Thyroid gland (tissue), 4 donors: Measurements from ENCODE around the gene PANX1. TPM values are rescaled to one million over a fixed set of nuclear protein-coding genes. Genes with fewer than 3 reads are reported as not detected.

Source experiments
- DNase-seq, 2 donors: peaks; one replicate each; pipeline ENCODE4 v3.0.0-alpha.2; 2019
- H3K27ac ChIP-seq, 3 donors: fragments of 200-600 bp; sonication (generic); 1 replicate in 2 of 3; 2 replicates in 1 of 3; pipeline ENCODE4 v1.5.1; 2016 to 2019; ENCODE audit warnings: mild to moderate bottlenecking in 1 of 3, moderate library complexity in 1 of 3
- H3K27me3 ChIP-seq: fragments of 200-600 bp; sonication (generic); one replicate; pipeline ENCODE4 v1.5.1; 2019
- H3K36me3 ChIP-seq, 2 donors: fragments of 200-600 bp; sonication (generic); one replicate each; pipeline ENCODE4 v1.5.1; 2016 to 2019
- H3K4me1 ChIP-seq, 2 donors: fragments of 200-600 bp; sonication (generic); one replicate each; pipeline ENCODE4 v1.5.1; 2017 to 2019
- H3K4me3 ChIP-seq, 3 donors: fragments of 200-600 bp; sonication (generic); replicated peaks in 1 of 3; 1 replicate in 2 of 3; 2 replicates in 1 of 3; pipeline ENCODE4 v1.5.1; 2016; ENCODE audit warnings: mild to moderate bottlenecking in 1 of 3
- H3K9me3 ChIP-seq: fragments of 200-600 bp; sonication (generic); one replicate; pipeline ENCODE4 v1.5.1; 2017
- CTCF ChIP-seq, 6 experiments: fragments of 200-600 bp in 3 of 6; fragments of 450-650 bp in 3 of 6; sonication (generic) in 3 of 6; IDR thresholded peaks; one replicate each; pipeline ENCODE4 v1.5.1; 2016 to 2019; ENCODE audit warnings: antibody characterized with exemption in 6 of 6, mild to moderate bottlenecking in 2 of 6, inconsistent platforms in 1 of 6, moderate library complexity in 1 of 6
- POLR2A ChIP-seq, 2 donors: fragments of 450-650 bp; IDR thresholded peaks; one replicate each; pipeline ENCODE4 v1.6.1; 2017; ENCODE audit warnings: antibody characterized with exemption in 2 of 2, mild to moderate bottlenecking in 2 of 2, moderate library complexity in 1 of 2
- WGBS, 2 donors: methylation state at CpG; one replicate each; pipeline ENCODE4 v1.1.5; 2017; 5-methylcytosine and 5-hydroxymethylcytosine counted together
- intact Hi-C: fragments of 100-400 bp; cut with DNase I; formaldehyde crosslinking; loops from one replicate; pipeline ENCODE4 v1.15.1; 2023
- total RNA-seq, 4 donors: library from RNA; depleted of rRNA; stranded (reverse); fragments of >200 nt; gene quantifications; one replicate each; pipeline ENCODE4 v1.2.3, GENCODE V29; 2016

The PANX1 gene
- total RNA-seq, 4 donors from 2014 or later, result 18.4 to 21.7 (median 19.1) TPM

- Histone ChIP-seq H3K4me3 (no peak overlapping the region), H3K27ac (no peak overlapping the region), H3K9me3 (no peaks in the 10 kb centered on the region), H3K4me1 (peaks cover 22 to 43% of the 10 kb centered on the region in 2 donors), H3K27me3 (no peaks in the 10 kb centered on the region), H3K36me3 (no peaks in the 10 kb centered on the region)
- WGBS, 2 donors, result 94 to 96% methylated on average over 3 of the region's 3 CpGs
- DNase-seq, result no peak
- TF ChIP-seq POLR2A (IDR thresholded peaks at IDR 0.05) (no peak), CTCF (IDR thresholded peaks at IDR 0.05) (no peak)
- intact Hi-C loops, result no loop called here
Observed at GRCh38 chr11:94150056-94150455, 21.4 kb downstream of the PANX1 start.

GRCh38 chr11:94150704-94151685 lies 22.4 kb downstream of the PANX1 start:
- intact Hi-C loops, result no loop called here
- no peak for TF ChIP-seq POLR2A (IDR thresholded peaks at IDR 0.05)
- H3K4me1 ChIP-seq, result peaks cover 22 to 43% of the 10 kb centered on the region in 2 donors
- DNase-seq, result no peak
- no peaks in the 10 kb centered on the region for H3K27me3 ChIP-seq
- no peak overlapping the region for H3K27ac ChIP-seq
- no peaks in the 10 kb centered on the region for H3K36me3 ChIP-seq
- H3K4me3 ChIP-seq, result no peak overlapping the region
- WGBS, 2 donors, result 77 to 83% methylated on average over 4 of the region's 4 CpGs
- H3K9me3 ChIP-seq, result no peaks in the 10 kb centered on the region

- WGBS, 2 donors, result 98 to 99% methylated on average over 6 of the region's 6 CpGs
- intact Hi-C loops, result no loop called here
- no peak for DNase-seq
- no peak for TF ChIP-seq POLR2A (IDR thresholded peaks at IDR 0.05)
- TF ChIP-seq CTCF (IDR thresholded peaks at IDR 0.05), result no peak
- Histone ChIP-seq H3K36me3 (no peaks in the 10 kb centered on the region), H3K9me3 (no peaks in the 10 kb centered on the region), H3K4me3 (no peak overlapping the region), H3K27ac (peak overlapping the region in 1 of 3 donors; percentile 38), H3K27me3 (no peaks in the 10 kb centered on the region), H3K4me1 (peaks cover 22 to 43% of the 10 kb centered on the region in 2 donors)
Observed at GRCh38 chr11:94151903-94152677, 23.4 kb downstream of the PANX1 start.

GRCh38 chr11:94152678-94153065 lies 24.0 kb downstream of the PANX1 start:
- TF ChIP-seq CTCF (IDR thresholded peaks at IDR 0.05) (no peak), POLR2A (IDR thresholded peaks at IDR 0.05) (no peak)
- intact Hi-C loops, result no loop called here
- Histone ChIP-seq H3K4me3 (no peak overlapping the region), H3K27me3 (no peaks in the 10 kb centered on the region), H3K27ac (peak overlapping the region in 1 of 3 donors; percentile 38), H3K4me1 (peaks cover 22 to 43% of the 10 kb centered on the region in 2 donors), H3K9me3 (no peaks in the 10 kb centered on the region), H3K36me3 (no peaks in the 10 kb centered on the region)
- DNase-seq, result no peak
- WGBS, 2 donors, result 91 to 98% methylated on average over 6 of the region's 6 CpGs

- Histone ChIP-seq H3K27me3 (no peaks in the 10 kb centered on the region), H3K9me3 (no peaks in the 10 kb centered on the region), H3K4me1 (peaks cover 22 to 43% of the 10 kb centered on the region in 2 donors), H3K27ac (peak overlapping the region in 1 of 3 donors; percentile 38), H3K36me3 (no peaks in the 10 kb centered on the region), H3K4me3 (no peak overlapping the region)
- 60 to 64% methylated on average over 3 of the region's 3 CpGs for WGBS, 2 donors
- TF ChIP-seq CTCF (IDR thresholded peaks at IDR 0.05) (no peak), POLR2A (IDR thresholded peaks at IDR 0.05) (no peak)
- DNase-seq, result no peak
- intact Hi-C loops, result no loop called here
Observed at GRCh38 chr11:94153320-94153719, 24.7 kb downstream of the PANX1 start.
